Islet of Langerhans (tissue), 1 donor: Measurements from ENCODE around the gene ANKRD61.
"Not testable (repeated sequence)": the region's sequence is repeated elsewhere in the genome, so short reads cannot be mapped to it uniquely, and the experiment has no call there.

Experiments
- FAIRE-seq: peaks from one replicate; lab custom pipeline; 2011; peaks lifted over from hg19 to GRCh38; lab: Jason Lieb, UNC

The ANKRD61 gene

GRCh38 chr7:6032167-6032566 is 991 bp downstream of the ANKRD61 start:
- no peak for FAIRE-seq

- no peak for FAIRE-seq
These were observed 1.5 kb downstream of the ANKRD61 start for GRCh38 chr7:6032641-6033040.

GRCh38 chr7:6035165-6035564 is 4.0 kb downstream of the ANKRD61 start:
- no peak for FAIRE-seq

- no peak for FAIRE-seq
These were observed 4.5 kb downstream of the ANKRD61 start for GRCh38 chr7:6035686-6036085.

GRCh38 chr7:6049780-6050179 is 18.6 kb downstream of the ANKRD61 start:
- no peak for FAIRE-seq

- FAIRE-seq: not testable (repeated sequence)
These were observed 20.0 kb downstream of the ANKRD61 start for GRCh38 chr7:6051185-6051584.

- FAIRE-seq: no peak
These were observed 25.4 kb downstream of the ANKRD61 start for GRCh38 chr7:6056616-6057015.

- FAIRE-seq: no peak
These were observed 26.3 kb downstream of the ANKRD61 start for GRCh38 chr7:6057316-6058129.

GRCh38 chr7:6059941-6060340 is 28.8 kb downstream of the ANKRD61 start:
- FAIRE-seq: not testable (repeated sequence)

GRCh38 chr7:6071406-6071805 is 40.2 kb downstream of the ANKRD61 start:
- FAIRE-seq: no peak

GRCh38 chr7:6074612-6075380 is 43.6 kb downstream of the ANKRD61 start:
- FAIRE-seq: no peak

GRCh38 chr7:6078548-6078947 is 47.4 kb downstream of the ANKRD61 start:
- no peak for FAIRE-seq

GRCh38 chr7:6083047-6083446 is 51.9 kb downstream of the ANKRD61 start:
- not testable (repeated sequence) for FAIRE-seq
